ENCODE results near the gene C1orf94.

GRCh38 chr1:34140011-34140676 lies 36.6 kb upstream of the C1orf94 start:
- TF ChIP-seq POLR2A (IDR thresholded peaks at IDR 0.05) (no peak), CTCF (IDR thresholded peaks at IDR 0.05) (no peak)
